Vagina (tissue), 2 donors: ENCODE measurements around the gene NEK6.

Experiments
- CTCF ChIP-seq, 3 experiments: fragments of 450-650 bp in 2 of 3; fragments of 200-600 bp in 1 of 3; sonication (generic) in 1 of 3; IDR thresholded peaks; one replicate each; pipeline ENCODE4 v1.5.1; 2017 to 2019; ENCODE audit warnings: antibody characterized with exemption in 3 of 3, mild to moderate bottlenecking in 2 of 3, moderate library complexity in 2 of 3
- POLR2A ChIP-seq, 2 donors: fragments of 450-650 bp; IDR thresholded peaks; one replicate each; pipeline ENCODE4 v1.6.1; 2017; ENCODE audit warnings: antibody characterized with exemption in 2 of 2, mild to moderate bottlenecking in 2 of 2, moderate library complexity in 2 of 2
- POLR2AphosphoS5 ChIP-seq, 2 donors: sonication (generic); formaldehyde crosslinking; IDR thresholded peaks; one replicate each; pipeline ENCODE4 v1.9.0; 2017; ENCODE audit warnings: antibody characterized with exemption in 2 of 2, mild to moderate bottlenecking in 2 of 2, low read depth in 1 of 2; ENCODE audit not compliant: insufficient read depth in 1 of 2

DNA sequence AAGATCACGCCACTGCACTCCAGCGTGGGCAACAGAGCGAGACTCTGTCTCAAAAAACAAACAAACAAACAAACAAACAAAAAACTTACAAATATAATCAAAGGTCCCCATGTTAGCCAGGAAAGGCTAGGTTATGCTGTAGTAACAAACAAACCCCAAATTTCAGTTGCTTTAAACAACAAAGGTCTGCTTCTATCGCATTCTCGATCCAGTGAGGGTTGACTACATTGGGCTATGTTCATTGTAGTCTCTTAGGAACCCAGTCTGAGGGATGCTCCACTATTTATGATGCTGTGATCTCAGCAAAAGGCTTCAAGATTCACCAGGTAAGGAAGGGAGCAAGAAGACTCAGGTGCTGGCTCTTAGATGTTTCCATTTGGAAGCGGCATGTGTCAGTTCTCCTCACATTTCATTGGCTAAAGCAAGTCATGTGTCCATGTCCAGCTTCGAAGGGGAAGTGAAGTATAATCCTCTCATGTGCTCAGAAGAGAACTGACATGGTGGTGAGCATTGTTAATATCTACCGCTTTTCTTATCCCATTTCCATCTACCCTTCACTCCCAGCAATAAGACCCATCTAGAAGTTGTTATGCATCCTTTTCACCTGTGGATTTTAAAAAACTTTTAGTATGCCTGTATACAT is 26.5 kb upstream of the NEK6 start:
- TF ChIP-seq CTCF (IDR thresholded peaks at IDR 0.05): no peak
- TF ChIP-seq POLR2A (IDR thresholded peaks at IDR 0.05): no peak
- no peak for TF ChIP-seq POLR2AphosphoS5 (IDR thresholded peaks at IDR 0.05; ENCODE audit: insufficient read depth in 1 of 2, low read depth in 1 of 2)
